Cardiac muscle cell (in vitro differentiated cells and primary cell): ENCODE data around the gene GIT2. TPM values are rescaled to one million over a fixed set of nuclear protein-coding genes. Genes with fewer than 3 reads are reported as not detected.

Source experiments
- DNase-seq, 2 donors: peaks; one replicate each; pipeline versions ENCODE4 v3.0.0 to v3.0.0-alpha.2; 2010 to 2017; ENCODE audit warnings: low read depth in 1 of 2, low spot score in 1 of 2
- H3K27ac ChIP-seq: fragments of 200-600 bp; sonication (generic); 2 replicates; pipeline ENCODE4 v1.5.1; 2016
- H3K27me3 ChIP-seq: fragments of 200-600 bp; sonication (generic); 2 replicates; pipeline ENCODE4 v1.6.0; 2016; ENCODE audit warnings: control low read depth
- H3K36me3 ChIP-seq: fragments of 200-600 bp; sonication (generic); 2 replicates; pipeline ENCODE4 v1.5.1; 2016; ENCODE audit warnings: control low read depth
- H3K4me1 ChIP-seq: fragments of 200-600 bp; sonication (generic); 2 replicates; pipeline ENCODE4 v1.8.1; 2017; ENCODE audit warnings: low read depth, mild to moderate bottlenecking, mixed run types
- H3K4me3 ChIP-seq: fragments of 200-600 bp; sonication (generic); 2 replicates; pipeline ENCODE4 v1.5.1; 2016; ENCODE audit warnings: mild to moderate bottlenecking
- H3K9me3 ChIP-seq: fragments of 200-600 bp; sonication (generic); 2 replicates; pipeline ENCODE4 v1.5.1; 2017; ENCODE audit warnings: low read depth, mild to moderate bottlenecking, control low read depth
- polyA plus RNA-seq: library from polyadenylated mRNA; unstranded; fragments of >200 nt; fragmentation: Nextera tagmentation; extraction: Ambion mirVana; gene quantifications from 2 replicates; pipeline ENCODE4 v1.2.1, GENCODE V29; 2016
- total RNA-seq: library from RNA; depleted of rRNA; stranded (reverse); fragments of >200 nt; gene quantifications from 2 replicates; pipeline ENCODE4 v1.2.3, GENCODE V29; 2016
- TF ChIP-seq, protein P1 (sequence below): IDR thresholded peaks from 2 replicates; pipeline ENCODE4 v1.5.1; 2012; ENCODE audit warnings: low read depth, mild to moderate bottlenecking, low read length

The GIT2 gene
- total and polyA plus RNA-seq, 2 experiments from 2014 or later, result 23.3 to 25.7 TPM

DNA sequence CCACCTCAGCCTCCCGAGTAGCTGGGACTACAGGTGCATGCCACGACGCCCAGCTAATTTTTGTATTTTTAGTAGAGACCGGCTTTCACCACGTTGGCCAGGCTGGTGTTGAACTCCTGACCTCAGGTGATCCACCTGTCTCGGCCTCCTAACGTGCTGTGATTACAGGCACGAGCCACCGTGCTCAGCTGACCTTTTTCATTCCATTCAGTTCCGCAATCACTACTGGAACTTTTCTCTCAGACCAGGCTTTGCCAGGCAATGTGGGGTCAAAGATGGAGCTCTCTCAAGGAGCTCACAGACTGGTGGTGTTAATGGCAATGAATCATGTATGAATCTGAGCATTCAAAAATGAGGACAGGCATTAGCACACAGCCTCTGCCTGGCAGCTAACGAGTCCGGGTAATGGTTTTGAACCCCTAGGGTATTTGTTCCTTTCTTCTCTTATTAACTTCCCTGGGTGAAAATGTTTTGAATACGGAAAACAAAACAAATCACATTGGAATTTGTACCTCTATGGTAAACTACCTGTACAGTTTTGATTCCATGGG lies 105.5 kb downstream of the GIT2 start:
- no peak overlapping the region for H3K27ac ChIP-seq
- no peaks in the 10 kb centered on the region for H3K9me3 ChIP-seq
- no peaks in the 10 kb centered on the region for H3K36me3 ChIP-seq
- peaks cover 8% of the 10 kb centered on the region for H3K27me3 ChIP-seq
- no peak for DNase-seq
- TF ChIP-seq, protein P1, sequence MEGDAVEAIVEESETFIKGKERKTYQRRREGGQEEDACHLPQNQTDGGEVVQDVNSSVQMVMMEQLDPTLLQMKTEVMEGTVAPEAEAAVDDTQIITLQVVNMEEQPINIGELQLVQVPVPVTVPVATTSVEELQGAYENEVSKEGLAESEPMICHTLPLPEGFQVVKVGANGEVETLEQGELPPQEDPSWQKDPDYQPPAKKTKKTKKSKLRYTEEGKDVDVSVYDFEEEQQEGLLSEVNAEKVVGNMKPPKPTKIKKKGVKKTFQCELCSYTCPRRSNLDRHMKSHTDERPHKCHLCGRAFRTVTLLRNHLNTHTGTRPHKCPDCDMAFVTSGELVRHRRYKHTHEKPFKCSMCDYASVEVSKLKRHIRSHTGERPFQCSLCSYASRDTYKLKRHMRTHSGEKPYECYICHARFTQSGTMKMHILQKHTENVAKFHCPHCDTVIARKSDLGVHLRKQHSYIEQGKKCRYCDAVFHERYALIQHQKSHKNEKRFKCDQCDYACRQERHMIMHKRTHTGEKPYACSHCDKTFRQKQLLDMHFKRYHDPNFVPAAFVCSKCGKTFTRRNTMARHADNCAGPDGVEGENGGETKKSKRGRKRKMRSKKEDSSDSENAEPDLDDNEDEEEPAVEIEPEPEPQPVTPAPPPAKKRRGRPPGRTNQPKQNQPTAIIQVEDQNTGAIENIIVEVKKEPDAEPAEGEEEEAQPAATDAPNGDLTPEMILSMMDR, result no peak
- no peak overlapping the region for H3K4me3 ChIP-seq
- no peaks in the 10 kb centered on the region for H3K4me1 ChIP-seq

DNA sequence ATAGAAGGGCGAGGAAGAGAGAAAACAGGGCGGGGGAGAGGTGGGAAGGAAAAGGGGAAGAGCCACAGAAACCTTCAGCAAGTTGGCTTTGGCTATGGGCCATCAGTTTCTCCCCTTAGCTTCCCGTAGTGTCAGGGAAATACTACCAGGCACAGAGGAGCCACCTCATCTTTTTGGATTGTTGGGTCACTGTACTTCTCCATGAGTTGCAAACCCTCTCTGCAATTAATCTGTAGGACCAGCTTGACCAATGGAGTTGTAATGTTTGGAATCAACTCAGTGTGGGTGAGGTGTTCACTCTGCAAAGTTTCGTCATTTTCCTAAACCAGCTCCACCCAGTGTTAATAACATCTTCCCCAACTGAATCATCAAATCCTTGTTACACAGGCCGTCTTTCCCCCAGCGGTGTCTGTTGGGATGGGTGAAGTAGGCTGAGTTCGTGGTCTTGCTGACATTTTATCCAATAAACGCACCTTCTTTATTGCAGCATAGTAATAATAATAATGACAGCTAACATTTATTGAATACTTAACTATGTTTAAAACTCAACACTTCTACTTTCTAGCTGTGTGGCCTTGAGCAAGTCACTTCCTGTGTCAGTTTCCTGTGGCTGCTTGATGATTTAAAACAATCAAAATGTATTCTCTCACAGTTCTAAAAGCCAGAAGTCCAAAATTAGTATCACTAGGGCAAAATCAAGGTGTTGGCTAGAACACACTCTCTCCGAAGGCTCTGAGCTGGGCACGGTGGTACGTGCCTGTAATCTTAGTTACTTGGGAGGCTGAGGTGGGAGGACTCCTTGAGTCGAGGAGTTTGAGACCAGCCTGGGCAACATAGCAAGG lies 107.8 kb downstream of the GIT2 start:
- no peak overlapping the region for H3K4me3 ChIP-seq
- TF ChIP-seq, protein P1, result no peak

DNA sequence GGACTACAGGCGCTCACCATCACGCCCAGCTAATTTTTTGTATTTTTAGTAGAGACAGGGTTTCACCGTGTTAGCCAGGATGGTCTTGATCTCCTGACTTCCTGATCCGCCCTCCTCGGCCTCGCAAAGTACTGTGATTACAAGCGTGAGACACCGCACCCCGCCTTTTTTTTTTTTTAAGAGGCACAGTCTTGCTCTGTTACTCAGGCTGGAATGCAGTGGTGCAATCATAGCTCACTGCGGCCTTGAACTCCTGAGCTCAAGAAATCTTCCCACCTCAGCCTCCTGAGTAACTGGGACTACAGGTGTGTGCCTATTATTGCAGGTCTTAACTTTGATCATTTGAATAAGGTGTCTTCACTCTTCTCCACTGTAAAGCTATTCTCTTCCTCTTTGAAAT lies 110.6 kb downstream of the GIT2 start:
- TF ChIP-seq, protein P1, result no peak
- no peak overlapping the region for H3K27ac ChIP-seq
- H3K9me3 ChIP-seq, result no peaks in the 10 kb centered on the region
- no peak overlapping the region for H3K4me3 ChIP-seq
- no peak for DNase-seq
- H3K27me3 ChIP-seq, result peaks cover 3% of the 10 kb centered on the region
- peaks cover 6% of the 10 kb centered on the region for H3K4me1 ChIP-seq
- H3K36me3 ChIP-seq, result no peaks in the 10 kb centered on the region

More for the DNA sequence above, 107.8 kb downstream of the GIT2 start:
- peak in 1 of 2 donors; percentile 78 for DNase-seq
- Histone ChIP-seq H3K4me1 (no peaks in the 10 kb centered on the region), H3K27me3 (peaks cover 8% of the 10 kb centered on the region), H3K36me3 (no peaks in the 10 kb centered on the region), H3K9me3 (no peaks in the 10 kb centered on the region), H3K27ac (no peak overlapping the region)

DNA sequence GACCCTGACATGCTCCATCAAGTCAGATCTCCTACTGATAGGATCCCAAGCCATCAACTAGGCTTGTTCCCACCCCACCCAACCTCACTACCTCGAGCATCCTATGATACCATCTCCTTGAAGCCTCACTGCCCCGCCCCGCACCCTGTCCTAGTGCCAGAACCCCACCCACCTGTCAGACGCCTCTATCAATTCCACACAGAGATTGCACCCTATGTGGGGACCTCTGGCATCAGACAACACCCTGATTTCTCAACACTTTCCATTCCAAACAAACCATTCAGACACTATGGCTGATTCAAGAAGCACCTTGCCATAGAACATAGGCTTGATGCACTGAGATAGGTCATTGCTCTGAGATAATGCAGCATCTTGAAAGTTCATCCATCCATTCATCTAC lies 112.7 kb downstream of the GIT2 start:
- Histone ChIP-seq H3K27ac (no peak overlapping the region), H3K36me3 (no peaks in the 10 kb centered on the region), H3K4me3 (no peak overlapping the region), H3K9me3 (no peaks in the 10 kb centered on the region), H3K4me1 (peaks cover 12% of the 10 kb centered on the region), H3K27me3 (peaks cover 3% of the 10 kb centered on the region)
- no peak for DNase-seq
- TF ChIP-seq, protein P1, result no peak

DNA sequence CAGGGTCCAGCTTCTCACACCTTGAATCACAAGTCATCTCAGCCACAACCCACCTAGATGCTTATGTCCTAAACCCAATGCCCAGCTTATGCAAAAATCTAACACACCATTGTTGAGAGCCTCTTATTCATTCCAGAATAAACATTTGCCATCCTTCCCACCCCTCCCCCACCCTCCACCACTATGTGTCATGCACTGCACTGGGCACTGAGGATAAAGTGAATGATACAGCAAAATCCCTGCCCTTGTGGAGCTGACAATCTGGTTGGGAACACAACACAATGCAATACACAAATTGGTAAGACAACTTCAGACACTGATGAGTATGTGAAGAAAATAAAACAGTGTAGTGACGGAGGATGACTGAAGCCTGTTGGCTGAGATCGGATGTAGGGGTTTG lies 114.4 kb downstream of the GIT2 start:
- no peak for DNase-seq
- Histone ChIP-seq H3K36me3 (no peaks in the 10 kb centered on the region), H3K4me1 (peaks cover 12% of the 10 kb centered on the region), H3K27me3 (peaks cover 3% of the 10 kb centered on the region), H3K27ac (no peak overlapping the region), H3K9me3 (no peaks in the 10 kb centered on the region), H3K4me3 (no peak overlapping the region)
- TF ChIP-seq, protein P1, result no peak
